Adrenal gland (tissue), 5 donors: Measurements from ENCODE around the gene ZCCHC8.

Source experiments
- CTCF ChIP-seq, 6 experiments: fragments of 450-650 bp in 4 of 6; fragments of 200-600 bp in 2 of 6; sonication (generic) in 1 of 6; IDR thresholded peaks; 1 replicate in 5 of 6; 2 replicates in 1 of 6; pipeline versions ENCODE4 v1.5.1 to v1.8.0; 2016 to 2021; ENCODE audit warnings: antibody characterized with exemption in 6 of 6, mild to moderate bottlenecking in 2 of 6, moderate library complexity in 1 of 6
- POLR2A ChIP-seq, 2 donors: fragments of 450-650 bp; IDR thresholded peaks; one replicate each; pipeline ENCODE4 v1.6.1; 2017; ENCODE audit warnings: antibody characterized with exemption in 2 of 2, mild to moderate bottlenecking in 2 of 2, moderate library complexity in 1 of 2
- donor health status: DM: no; HTN: no; CAD: no.

DNA sequence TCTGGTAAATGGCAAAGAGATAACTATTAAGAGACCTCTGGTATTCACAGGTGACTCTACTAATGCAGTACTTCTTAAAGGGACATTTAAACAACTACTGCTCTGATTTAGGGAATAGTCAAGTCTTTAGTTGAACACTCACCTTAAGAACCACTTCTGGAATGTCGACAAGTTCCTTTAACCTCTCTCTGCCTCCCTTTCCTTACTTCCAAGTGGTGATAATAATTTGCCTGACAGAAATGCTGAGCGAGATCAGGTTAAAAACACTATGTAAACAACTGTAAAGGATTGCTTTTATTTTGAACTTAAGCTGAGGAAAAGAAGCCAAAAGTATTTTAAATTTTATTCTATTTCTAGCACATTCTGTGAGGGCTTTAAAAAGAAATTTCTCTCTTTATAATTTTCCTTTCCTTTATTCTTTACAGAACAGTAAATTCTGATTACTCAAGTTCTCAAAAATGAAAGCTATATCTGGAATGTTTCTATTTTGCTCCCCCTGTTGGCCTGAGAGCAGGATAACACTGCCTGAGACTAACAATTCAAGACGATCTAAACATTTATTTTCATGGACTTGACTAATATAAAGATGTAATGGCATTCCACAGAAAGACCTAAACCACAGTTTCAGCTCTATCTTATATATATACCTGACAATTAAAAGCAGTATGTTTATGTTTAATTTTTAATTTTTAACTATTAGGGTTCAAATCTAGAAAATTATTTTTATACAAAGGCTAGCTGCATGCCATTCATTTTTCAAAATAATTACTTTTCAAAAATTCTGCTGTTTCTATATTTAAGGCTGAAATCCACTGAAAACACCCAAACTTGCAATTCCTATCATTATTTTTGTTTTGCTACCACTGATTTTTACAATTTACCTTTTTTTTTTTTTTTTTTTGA is 29.2 kb downstream of the ZCCHC8 start:
- TF ChIP-seq POLR2A (IDR thresholded peaks at IDR 0.05) (no peak), CTCF (IDR thresholded peaks at IDR 0.05) (peak; percentile 63 to 89 (median 83))
